Esophagus muscularis mucosa (tissue), 4 donors: ENCODE results near the gene HGS.

Experiments
- CTCF ChIP-seq, 3 experiments: fragments of 200-600 bp in 2 of 3; fragments of 450-650 bp in 1 of 3; sonication (generic) in 2 of 3; IDR thresholded peaks; one replicate each; pipeline ENCODE4 v1.5.1; 2017 to 2019; ENCODE audit warnings: antibody characterized with exemption in 3 of 3, mild to moderate bottlenecking in 2 of 3, moderate library complexity in 1 of 3
- EP300 ChIP-seq: sonication (generic); formaldehyde crosslinking; IDR thresholded peaks from one replicate; pipeline ENCODE4 v1.6.1; 2017; ENCODE audit warnings: antibody characterized with exemption
- POLR2A ChIP-seq: fragments of 450-650 bp; IDR thresholded peaks from one replicate; pipeline ENCODE4 v1.6.1; 2017; ENCODE audit warnings: antibody characterized with exemption, moderate library complexity, mild to moderate bottlenecking, low read depth
- POLR2AphosphoS5 ChIP-seq, 2 donors: sonication (generic); formaldehyde crosslinking; IDR thresholded peaks; one replicate each; pipeline ENCODE4 v1.6.1; 2017; ENCODE audit warnings: antibody characterized with exemption in 2 of 2

- no peak for TF ChIP-seq POLR2A
- no peak for TF ChIP-seq CTCF (IDR thresholded peaks at IDR 0.05)
- TF ChIP-seq POLR2AphosphoS5 (IDR thresholded peaks at IDR 0.05), result no peak
- TF ChIP-seq EP300, result no peak
Measured at GRCh38 chr17:81695211-81695610, 11.4 kb downstream of the HGS start.
